ENCODE measurements around the gene OR4Q2. TPM values are rescaled to one million over a fixed set of nuclear protein-coding genes. Genes with fewer than 3 reads are reported as not detected.

Gene OR4Q2
- total and polyA plus RNA-seq, 8 donors: not detected

DNA sequence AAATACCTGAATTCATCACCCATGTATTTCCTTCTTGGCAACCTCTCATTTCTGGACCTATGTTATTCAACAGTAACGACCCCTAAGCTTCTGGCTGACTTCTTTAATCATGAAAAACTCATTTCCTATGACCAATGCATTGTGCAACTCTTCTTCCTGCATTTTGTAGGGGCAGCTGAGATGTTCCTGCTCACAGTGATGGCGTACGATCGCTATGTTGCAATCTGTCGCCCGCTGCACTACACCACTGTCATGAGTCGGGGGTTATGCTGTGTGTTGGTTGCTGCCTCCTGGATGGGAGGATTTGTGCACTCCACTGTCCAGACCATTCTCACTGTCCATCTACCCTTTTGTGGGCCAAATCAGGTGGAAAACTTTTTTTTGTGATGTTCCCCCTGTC is 356 bp downstream of the OR4Q2 start:
- Histone ChIP-seq H3K36me3 (no peaks in the 10 kb centered on the region), H3K4me1 (no peaks in the 10 kb centered on the region), H3K27me3 (no peaks in the 10 kb centered on the region), H3K4me3 (no peak overlapping the region), H3K9me3 (no peaks in the 10 kb centered on the region), H3K27ac (no peak overlapping the region)
- FAIRE-seq (no peak), ATAC-seq (no peak), DNase-seq (no peak)
- 66 to 67% methylated on average over 7 of the region's 7 CpGs for WGBS, 2 donors
- intact Hi-C loops (cut with DNase I): no loop called here
- TF ChIP-seq, protein P1, sequence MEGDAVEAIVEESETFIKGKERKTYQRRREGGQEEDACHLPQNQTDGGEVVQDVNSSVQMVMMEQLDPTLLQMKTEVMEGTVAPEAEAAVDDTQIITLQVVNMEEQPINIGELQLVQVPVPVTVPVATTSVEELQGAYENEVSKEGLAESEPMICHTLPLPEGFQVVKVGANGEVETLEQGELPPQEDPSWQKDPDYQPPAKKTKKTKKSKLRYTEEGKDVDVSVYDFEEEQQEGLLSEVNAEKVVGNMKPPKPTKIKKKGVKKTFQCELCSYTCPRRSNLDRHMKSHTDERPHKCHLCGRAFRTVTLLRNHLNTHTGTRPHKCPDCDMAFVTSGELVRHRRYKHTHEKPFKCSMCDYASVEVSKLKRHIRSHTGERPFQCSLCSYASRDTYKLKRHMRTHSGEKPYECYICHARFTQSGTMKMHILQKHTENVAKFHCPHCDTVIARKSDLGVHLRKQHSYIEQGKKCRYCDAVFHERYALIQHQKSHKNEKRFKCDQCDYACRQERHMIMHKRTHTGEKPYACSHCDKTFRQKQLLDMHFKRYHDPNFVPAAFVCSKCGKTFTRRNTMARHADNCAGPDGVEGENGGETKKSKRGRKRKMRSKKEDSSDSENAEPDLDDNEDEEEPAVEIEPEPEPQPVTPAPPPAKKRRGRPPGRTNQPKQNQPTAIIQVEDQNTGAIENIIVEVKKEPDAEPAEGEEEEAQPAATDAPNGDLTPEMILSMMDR (IDR thresholded peaks at IDR 0.05): no peak

DNA sequence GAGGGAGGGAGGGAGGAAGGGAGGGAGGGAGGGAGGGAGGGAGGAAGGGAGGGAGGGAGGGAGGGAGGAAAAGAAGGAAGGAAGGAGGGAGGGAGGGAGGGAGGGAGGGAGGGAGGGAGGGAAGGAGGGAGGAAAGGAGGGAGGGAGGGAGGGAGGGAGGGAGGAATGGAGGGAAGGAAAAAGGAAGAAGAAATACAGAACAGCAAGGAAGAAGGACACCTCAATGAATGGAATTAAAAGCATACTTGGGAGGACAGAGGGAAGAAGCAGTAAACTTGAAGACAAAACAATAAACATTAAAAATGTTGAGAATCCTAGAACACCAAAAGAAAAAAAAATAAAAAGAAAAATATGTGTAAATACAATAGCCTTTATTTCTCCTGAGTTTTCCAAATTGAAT is 6.2 kb downstream of the OR4Q2 start:
- no peak for DNase-seq
- Histone ChIP-seq H3K4me3 (no peak overlapping the region), H3K9me3 (no peaks in the 10 kb centered on the region), H3K4me1 (no peaks in the 10 kb centered on the region), H3K27me3 (no peaks in the 10 kb centered on the region), H3K27ac (no peak overlapping the region), H3K36me3 (no peaks in the 10 kb centered on the region)
- no peak for FAIRE-seq
- ATAC-seq: no peak
- TF ChIP-seq, protein P1 (IDR thresholded peaks at IDR 0.05): no peak
- intact Hi-C loops (cut with DNase I): no loop called here

DNA sequence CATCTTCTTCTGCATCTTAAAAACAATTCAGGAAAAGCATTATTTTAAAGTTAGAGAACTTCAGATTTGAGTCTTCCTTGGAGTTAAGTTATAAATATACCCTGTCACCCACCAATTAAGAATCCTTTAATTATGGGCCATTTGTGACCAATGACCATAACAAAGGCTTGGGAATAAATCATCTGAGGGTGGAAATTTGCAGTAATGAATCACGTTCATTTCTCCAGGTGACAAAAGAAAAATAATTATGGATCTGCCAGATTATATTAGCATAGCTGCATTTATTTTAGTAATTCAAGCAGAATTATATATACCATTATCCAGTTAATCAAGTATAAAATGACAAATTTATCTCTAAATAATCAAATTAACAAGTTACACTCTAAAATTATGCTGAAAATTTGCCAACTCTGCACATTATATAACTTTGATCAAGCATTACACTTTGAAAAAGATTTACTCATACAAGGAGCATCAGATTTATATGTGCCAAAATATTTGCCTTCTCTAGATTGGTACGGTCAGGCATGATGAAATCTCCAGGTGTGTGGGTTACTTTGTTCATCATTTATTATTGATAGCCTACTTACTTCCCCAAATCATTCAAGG is 17.4 kb downstream of the OR4Q2 start, which contains the start of gene OR4K14:
Gene OR4K14 (minus strand): TSS at position 51 of the 609 bp plus-strand sequence. CDS start 4,114 bp downstream, outside the sequence.
- intact Hi-C loops (cut with DNase I): no loop called here
- Histone ChIP-seq H3K9me3 (no peaks in the 10 kb centered on the region), H3K4me3 (no peak within 1 kb of the TSS), H3K4me1 (no peaks in the 10 kb centered on the region), H3K27ac (no peak within 1 kb of the TSS), H3K27me3 (no peaks in the 10 kb centered on the region), H3K36me3 (no peaks in the 10 kb centered on the region)
- TF ChIP-seq, protein P1 (IDR thresholded peaks at IDR 0.05): no peak
- ATAC-seq (no peak), FAIRE-seq (peak; percentile 9), DNase-seq (no peak)
- 46 to 60% methylated on average over 2 of the region's 2 CpGs for WGBS, 2 donors

DNA sequence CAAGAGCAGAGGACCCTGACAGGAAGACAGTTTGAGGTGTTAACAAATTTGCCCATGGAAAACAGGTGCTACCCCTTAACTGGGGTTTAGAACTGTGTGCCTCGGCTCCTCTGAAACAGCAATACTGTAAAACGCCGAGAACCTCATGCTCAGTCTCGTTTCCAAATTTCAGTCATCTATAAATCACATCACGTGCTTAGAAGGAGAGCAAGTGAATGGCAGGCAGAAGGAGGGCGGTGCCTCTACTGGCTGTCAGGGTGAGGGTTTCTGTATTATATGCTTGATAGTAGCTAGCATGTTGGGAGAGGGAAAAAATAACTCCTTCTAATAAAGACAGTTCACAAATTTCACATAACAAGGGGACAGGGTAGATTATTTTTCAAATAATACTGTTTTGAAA is 29.1 kb downstream of the OR4Q2 start:
- TF ChIP-seq, protein P1 (IDR thresholded peaks at IDR 0.05): no peak
- H3K27ac ChIP-seq: no peak overlapping the region
- no peaks in the 10 kb centered on the region for H3K27me3 ChIP-seq
- ATAC-seq: no peak
- FAIRE-seq: no peak
- H3K4me1 ChIP-seq: no peaks in the 10 kb centered on the region
- no peak for DNase-seq
- no peaks in the 10 kb centered on the region for H3K9me3 ChIP-seq
- H3K4me3 ChIP-seq: no peak overlapping the region
- H3K36me3 ChIP-seq: no peaks in the 10 kb centered on the region
- intact Hi-C loops (cut with DNase I): no loop called here
- WGBS, 2 donors: 64% methylated on average over 6 of the region's 6 CpGs

DNA sequence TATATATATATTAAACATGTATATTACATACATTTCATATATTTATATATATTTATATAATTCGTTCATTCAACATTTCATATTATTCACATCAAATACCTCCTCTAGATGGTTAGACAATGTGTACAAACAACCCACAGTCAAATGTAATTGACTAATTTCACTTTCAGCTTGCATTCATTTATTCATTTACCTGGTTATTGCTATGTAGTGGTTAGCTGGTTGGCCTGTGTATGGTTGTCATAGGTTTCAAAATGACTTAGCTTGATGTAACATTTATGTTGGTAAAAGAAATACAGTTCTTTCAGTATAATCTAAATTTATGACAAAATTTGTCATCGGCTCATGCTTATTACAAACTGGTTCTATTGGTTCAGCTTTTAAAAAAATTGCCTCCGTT is 33.5 kb downstream of the OR4Q2 start:
- H3K27me3 ChIP-seq: no peaks in the 10 kb centered on the region
- H3K9me3 ChIP-seq: no peaks in the 10 kb centered on the region
- H3K27ac ChIP-seq: no peak overlapping the region
- no peak overlapping the region for H3K4me3 ChIP-seq
- no peak for ATAC-seq
- TF ChIP-seq, protein P1 (IDR thresholded peaks at IDR 0.05): no peak
- WGBS, 2 donors: 46 to 57% methylated on average over 3 of the region's 3 CpGs
- no peaks in the 10 kb centered on the region for H3K36me3 ChIP-seq
- no peak for FAIRE-seq
- H3K4me1 ChIP-seq: no peaks in the 10 kb centered on the region
- intact Hi-C loops (cut with DNase I): no loop called here
- no peak for DNase-seq
